Activated naive CD8-positive, alpha-beta T cell (primary cell): ENCODE measurements around the gene FAM13A.
"Not testable (repeated sequence)": the region's sequence is repeated elsewhere in the genome, so short reads cannot be mapped to it uniquely, and the experiment has no call there.

Experiments
- H3K27ac Mint-ChIP-seq: one replicate; pipeline ENCODE4 v1.8.0; 2021; ENCODE audit warnings: mixed read lengths
- H3K27me3 Mint-ChIP-seq: one replicate; pipeline ENCODE4 v1.8.0; 2021; ENCODE audit warnings: mixed read lengths
- H3K36me3 Mint-ChIP-seq: one replicate; pipeline ENCODE4 v1.8.0; 2021; ENCODE audit warnings: mixed read lengths
- H3K4me1 Mint-ChIP-seq: one replicate; pipeline ENCODE4 v1.8.0; 2021; ENCODE audit warnings: low read depth, mixed read lengths
- H3K4me3 Mint-ChIP-seq: one replicate; pipeline ENCODE4 v1.8.0; 2021; ENCODE audit warnings: mild to moderate bottlenecking, mixed read lengths
- H3K9me3 Mint-ChIP-seq: one replicate; pipeline ENCODE4 v1.8.0; 2021; ENCODE audit warnings: low read depth, mixed read lengths

Gene FAM13A

GRCh38 chr4:89022426-89023128, 34.4 kb downstream of the FAM13A start:
- Mint-ChIP-seq H3K27me3 (no peaks in the 10 kb centered on the region), H3K36me3 (no peaks in the 10 kb centered on the region), H3K4me3 (no peak overlapping the region), H3K27ac (no peak overlapping the region), H3K4me1 (no peaks in the 10 kb centered on the region), H3K9me3 (no peaks in the 10 kb centered on the region)

GRCh38 chr4:89021684-89022083, 35.3 kb downstream of the FAM13A start:
- Mint-ChIP-seq H3K4me1 (no peaks in the 10 kb centered on the region), H3K27me3 (no peaks in the 10 kb centered on the region), H3K36me3 (no peaks in the 10 kb centered on the region), H3K27ac (no peak overlapping the region), H3K9me3 (no peaks in the 10 kb centered on the region), H3K4me3 (no peak overlapping the region)

GRCh38 chr4:89021062-89021461, 35.9 kb downstream of the FAM13A start:
- Mint-ChIP-seq H3K27ac (no peak overlapping the region), H3K4me1 (no peaks in the 10 kb centered on the region), H3K9me3 (no peaks in the 10 kb centered on the region), H3K4me3 (no peak overlapping the region), H3K36me3 (no peaks in the 10 kb centered on the region), H3K27me3 (no peaks in the 10 kb centered on the region)

- not testable (repeated sequence) for H3K4me3 Mint-ChIP-seq, H3K4me1 Mint-ChIP-seq, H3K9me3 Mint-ChIP-seq, H3K36me3 Mint-ChIP-seq, H3K27ac Mint-ChIP-seq, H3K27me3 Mint-ChIP-seq
Observed at GRCh38 chr4:89014897-89015296, 42.1 kb downstream of the FAM13A start.

- no peak overlapping the region for H3K27ac Mint-ChIP-seq
Observed at GRCh38 chr4:89009761-89010369, 47.1 kb downstream of the FAM13A start.

DNA sequence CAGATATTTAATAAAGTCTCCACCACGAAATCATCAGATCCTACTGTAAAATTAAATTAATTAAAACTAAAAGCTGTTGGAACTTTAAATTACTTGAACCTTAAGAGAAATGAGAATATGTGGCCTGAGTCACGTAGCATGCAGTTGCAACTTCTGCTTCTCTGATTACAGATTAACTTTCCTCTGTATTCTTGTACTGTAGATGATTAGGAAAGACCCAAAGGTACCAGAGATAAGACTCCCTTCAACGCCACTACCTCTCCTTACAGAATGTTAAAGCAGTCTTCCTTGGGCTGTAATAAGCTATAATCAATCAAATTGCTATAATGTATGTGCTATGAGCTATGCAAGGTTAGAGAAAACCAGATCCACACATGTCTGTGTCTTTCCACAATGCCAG, 47.9 kb downstream of the FAM13A start:
- Mint-ChIP-seq H3K4me3 (no peak overlapping the region), H3K4me1 (no peaks in the 10 kb centered on the region), H3K9me3 (peaks cover 5% of the 10 kb centered on the region), H3K27me3 (peaks cover 3% of the 10 kb centered on the region), H3K36me3 (no peaks in the 10 kb centered on the region), H3K27ac (no peak overlapping the region)

More at GRCh38 chr4:89009761-89010369, 47.1 kb downstream of the FAM13A start:
- no peaks in the 10 kb centered on the region for H3K4me1 Mint-ChIP-seq
- H3K27me3 Mint-ChIP-seq = peaks cover 3% of the 10 kb centered on the region
- no peak overlapping the region for H3K4me3 Mint-ChIP-seq
- peaks cover 2% of the 10 kb centered on the region for H3K36me3 Mint-ChIP-seq
- H3K9me3 Mint-ChIP-seq = peaks cover 9% of the 10 kb centered on the region

GRCh38 chr4:89008166-89008565, 48.8 kb downstream of the FAM13A start:
- Mint-ChIP-seq H3K27ac (no peak overlapping the region), H3K9me3 (peaks cover 5% of the 10 kb centered on the region), H3K4me1 (no peaks in the 10 kb centered on the region)

DNA sequence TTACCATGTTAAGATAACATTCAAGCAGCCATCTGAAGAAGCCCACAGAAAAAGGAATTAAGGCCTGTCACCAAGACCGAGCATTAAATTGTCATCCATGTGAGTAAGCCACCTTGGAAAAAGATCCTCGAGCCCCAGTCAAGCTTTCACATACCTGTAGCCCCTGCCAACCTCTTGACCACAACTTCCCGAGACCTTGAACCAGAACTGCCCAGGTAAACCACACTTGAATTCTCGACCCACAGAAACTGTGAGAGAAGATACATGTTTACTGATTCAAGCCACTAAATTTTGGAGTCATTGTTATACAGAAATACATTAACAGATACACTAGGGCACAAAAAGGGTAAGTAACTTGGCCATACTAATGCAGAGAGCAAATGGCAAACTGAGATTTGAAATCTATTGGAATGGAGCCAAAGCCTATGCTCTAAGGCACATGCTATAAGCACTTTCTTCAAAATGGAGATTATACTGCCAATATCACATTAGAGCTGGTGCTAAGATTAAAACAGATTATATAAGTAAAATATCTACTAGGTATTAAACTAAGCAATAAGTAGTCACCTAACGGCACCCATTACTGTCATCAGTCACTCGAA, 49.5 kb downstream of the FAM13A start:
- Mint-ChIP-seq H3K9me3 (peaks cover 5% of the 10 kb centered on the region), H3K4me3 (no peak overlapping the region), H3K36me3 (no peaks in the 10 kb centered on the region), H3K27me3 (peaks cover 3% of the 10 kb centered on the region), H3K27ac (no peak overlapping the region), H3K4me1 (no peaks in the 10 kb centered on the region)

More at GRCh38 chr4:89008166-89008565, 48.8 kb downstream of the FAM13A start:
- peaks cover 3% of the 10 kb centered on the region for H3K27me3 Mint-ChIP-seq
- no peak overlapping the region for H3K4me3 Mint-ChIP-seq
- no peaks in the 10 kb centered on the region for H3K36me3 Mint-ChIP-seq

DNA sequence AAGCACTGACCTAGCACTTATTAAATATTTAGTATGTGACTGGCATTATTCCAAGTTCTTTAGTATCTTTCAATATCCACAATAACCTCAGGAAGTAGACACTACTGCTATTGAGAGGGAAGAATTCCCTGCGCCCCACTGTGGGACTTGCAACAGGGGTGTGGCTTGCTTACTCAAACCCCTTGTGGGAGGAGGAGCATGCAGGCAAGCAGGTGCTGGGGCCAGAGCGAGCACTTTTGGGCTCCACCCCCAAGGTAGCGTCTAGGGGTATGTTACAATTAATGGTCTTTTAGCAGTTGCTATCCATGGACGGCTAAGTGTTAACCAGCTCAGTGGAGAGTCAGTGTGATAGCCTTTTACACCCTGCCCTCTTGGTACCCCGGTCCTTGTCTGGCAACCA, 50.7 kb downstream of the FAM13A start:
- Mint-ChIP-seq H3K4me1 (no peaks in the 10 kb centered on the region), H3K9me3 (peaks cover 5% of the 10 kb centered on the region), H3K4me3 (no peak overlapping the region), H3K36me3 (no peaks in the 10 kb centered on the region), H3K27ac (no peak overlapping the region), H3K27me3 (no peaks in the 10 kb centered on the region)

DNA sequence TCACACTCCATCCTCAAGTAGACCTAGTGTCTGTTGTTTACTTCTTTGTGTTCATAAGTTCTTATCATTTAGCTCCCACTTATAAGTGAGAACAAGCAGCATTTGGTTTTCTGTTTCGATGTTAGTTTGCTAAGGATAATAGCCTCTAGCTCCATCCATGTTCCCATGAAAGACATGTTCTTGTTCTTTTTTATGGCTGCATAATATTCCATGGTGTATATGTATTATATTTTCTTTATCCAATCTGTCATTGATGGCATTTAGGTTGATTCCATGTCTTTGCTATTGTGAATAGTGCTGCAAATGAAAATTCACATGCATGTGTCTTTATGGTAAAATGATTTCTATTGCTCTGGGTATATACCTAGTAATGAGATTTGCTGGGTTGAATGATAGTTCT, 51.9 kb downstream of the FAM13A start:
- H3K9me3 Mint-ChIP-seq, H3K4me1 Mint-ChIP-seq, H3K36me3 Mint-ChIP-seq, H3K27me3 Mint-ChIP-seq, H3K4me3 Mint-ChIP-seq, H3K27ac Mint-ChIP-seq: not testable (repeated sequence)

- Mint-ChIP-seq H3K27ac (no peak overlapping the region), H3K27me3 (no peaks in the 10 kb centered on the region), H3K4me3 (no peak overlapping the region), H3K36me3 (no peaks in the 10 kb centered on the region), H3K4me1 (peaks cover 4% of the 10 kb centered on the region), H3K9me3 (peaks cover 5% of the 10 kb centered on the region)
Observed at GRCh38 chr4:89001647-89002445, 55.1 kb downstream of the FAM13A start.

- H3K27me3 Mint-ChIP-seq = no peaks in the 10 kb centered on the region
- H3K36me3 Mint-ChIP-seq = no peaks in the 10 kb centered on the region
- H3K4me1 Mint-ChIP-seq = peaks cover 4% of the 10 kb centered on the region
- no peak overlapping the region for H3K4me3 Mint-ChIP-seq
- peaks cover 5% of the 10 kb centered on the region for H3K9me3 Mint-ChIP-seq
- no peak overlapping the region for H3K27ac Mint-ChIP-seq
Observed at GRCh38 chr4:89000844-89001360, 56.1 kb downstream of the FAM13A start.

DNA sequence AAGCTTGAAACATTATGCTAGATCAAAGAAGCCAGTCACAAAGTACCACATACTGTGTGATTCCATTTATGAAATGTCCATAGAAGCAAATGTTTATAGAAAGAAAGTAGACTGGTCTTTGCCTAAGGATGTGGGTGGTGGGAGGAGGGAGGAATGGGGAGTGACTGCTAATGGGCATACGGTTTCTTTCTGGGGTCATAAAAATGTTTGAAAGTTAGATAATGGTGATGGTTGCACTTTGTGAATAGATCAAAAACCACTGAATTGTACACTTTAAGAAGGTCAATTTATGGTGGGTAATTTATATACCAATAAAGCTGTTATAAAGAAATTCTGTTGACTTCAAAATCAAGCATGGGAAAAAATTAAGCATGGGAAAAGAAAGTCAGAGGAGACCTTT, 56.6 kb downstream of the FAM13A start:
- Mint-ChIP-seq H3K9me3 (peaks cover 5% of the 10 kb centered on the region), H3K36me3 (no peaks in the 10 kb centered on the region), H3K27me3 (no peaks in the 10 kb centered on the region), H3K4me1 (peaks cover 4% of the 10 kb centered on the region), H3K27ac (no peak overlapping the region), H3K4me3 (no peak overlapping the region)

GRCh38 chr4:88999392-88999930, 57.5 kb downstream of the FAM13A start:
- Mint-ChIP-seq H3K27ac (no peak overlapping the region), H3K36me3 (no peaks in the 10 kb centered on the region), H3K4me1 (peaks cover 4% of the 10 kb centered on the region), H3K27me3 (no peaks in the 10 kb centered on the region), H3K9me3 (no peaks in the 10 kb centered on the region), H3K4me3 (no peak overlapping the region)

DNA sequence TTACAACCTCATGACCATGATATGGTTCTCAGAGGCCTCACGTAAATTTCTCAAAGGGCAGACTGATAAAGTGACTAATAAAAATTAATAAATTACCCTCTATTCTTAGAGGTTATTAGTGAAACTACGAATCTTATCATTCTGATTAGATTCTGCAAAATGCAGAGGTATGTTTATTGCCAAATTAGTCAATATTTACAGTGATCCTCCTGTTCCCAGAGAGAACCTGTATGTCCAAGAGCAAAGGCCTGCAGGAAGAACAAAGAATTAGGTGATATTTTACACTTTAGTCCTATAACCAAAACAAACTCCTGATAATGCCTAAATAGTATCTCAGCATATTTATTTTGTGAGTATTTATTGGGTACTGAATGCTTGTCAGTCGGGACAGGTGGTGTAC, 58.1 kb downstream of the FAM13A start:
- Mint-ChIP-seq H3K36me3 (no peaks in the 10 kb centered on the region), H3K27ac (no peak overlapping the region), H3K4me1 (peaks cover 4% of the 10 kb centered on the region), H3K9me3 (no peaks in the 10 kb centered on the region), H3K27me3 (no peaks in the 10 kb centered on the region), H3K4me3 (no peak overlapping the region)
